HG03469 (cell line): Measurements from ENCODE around the gene C10orf143.
"Not testable (repeated sequence)": the region's sequence is repeated elsewhere in the genome, so short reads cannot be mapped to it uniquely, and the experiment has no call there.

Experiments used
- ATAC-seq: cut with Tn5 transposase; IDR thresholded peaks from one replicate; pipeline ENCODE4 v1.9.1; 2021; ENCODE audit warnings: mild to moderate bottlenecking, moderate library complexity, moderate number of reproducible peaks; ENCODE audit not compliant: unreplicated experiment

Gene C10orf143

GRCh38 chr10:130110246-130111112, at the start of gene C10orf143:
Gene C10orf143, minus strand, starts transcription at chr10:130110830. Its CDS starts 58 bp downstream, at chr10:130110772.
- peak; percentile 63 for ATAC-seq

GRCh38 chr10:130159192-130159794, 48.7 kb upstream of the C10orf143 start:
- ATAC-seq = no peak

GRCh38 chr10:130146042-130146441, 35.4 kb upstream of the C10orf143 start:
- ATAC-seq = no peak

GRCh38 chr10:130141878-130142277, 31.2 kb upstream of the C10orf143 start:
- peak; percentile 69 for ATAC-seq

GRCh38 chr10:130141460-130141859, 30.8 kb upstream of the C10orf143 start:
- ATAC-seq = no peak

- ATAC-seq = no peak
Observed at GRCh38 chr10:130141038-130141437, 30.4 kb upstream of the C10orf143 start.

GRCh38 chr10:130140425-130140824, 29.8 kb upstream of the C10orf143 start:
- peak; percentile 25 for ATAC-seq

- no peak for ATAC-seq
Observed at GRCh38 chr10:130138479-130138866, 27.8 kb upstream of the C10orf143 start.

GRCh38 chr10:130137659-130138478, 27.2 kb upstream of the C10orf143 start:
- no peak for ATAC-seq

- ATAC-seq = no peak
Observed at GRCh38 chr10:130137090-130137448, 26.4 kb upstream of the C10orf143 start.

GRCh38 chr10:130136226-130137089, 25.8 kb upstream of the C10orf143 start, which contains the start of gene GLRX3:
Gene GLRX3, plus strand, starts transcription at chr10:130136391. Its CDS starts 30 bp downstream, at chr10:130136421.
- peak; percentile 65 for ATAC-seq

- ATAC-seq = no peak
Observed at GRCh38 chr10:130135676-130136225, 25.1 kb upstream of the C10orf143 start.

GRCh38 chr10:130128922-130129321, 18.3 kb upstream of the C10orf143 start:
- ATAC-seq = no peak

- ATAC-seq = peak; percentile 6
Observed at GRCh38 chr10:130128062-130128781, 17.6 kb upstream of the C10orf143 start.

- ATAC-seq = peak; percentile 97
Observed at GRCh38 chr10:130127364-130128061, 16.9 kb upstream of the C10orf143 start.

- ATAC-seq = no peak
Observed at GRCh38 chr10:130121486-130122079, 11.0 kb upstream of the C10orf143 start.

GRCh38 chr10:130117535-130117934, 6.9 kb upstream of the C10orf143 start:
- ATAC-seq = not testable (repeated sequence)

- ATAC-seq = not testable (repeated sequence)
Observed at GRCh38 chr10:130116942-130117341, 6.3 kb upstream of the C10orf143 start.
